Cardiac septum (tissue), 1 donor: ENCODE data around the gene LNX1. TPM values are rescaled to one million over a fixed set of nuclear protein-coding genes. Genes with fewer than 3 reads are reported as not detected.

Experiments used
- DNase-seq: peaks from one replicate; pipeline ENCODE4 v3.0.0-alpha.2; 2020; ENCODE audit warnings: low spot score
- intact Hi-C: fragments of 100-400 bp; cut with DNase I; formaldehyde crosslinking; loops from one replicate; pipeline ENCODE4 v1.14.0; 2022
- total RNA-seq: library from RNA; stranded (reverse); fragmentation: NEBNext Ultra II Directional; extraction: Animal tissue kit (Norgen Biotek cat#: 25700); gene quantifications from one replicate; pipeline ENCODE4 v1.2.1, GENCODE V29; 2021
- donor health status: DM: no; HTN: no; CAD: no.

LNX1 gene
- total RNA-seq, 1 donor from 2014 or later, result 1.8 TPM

DNA sequence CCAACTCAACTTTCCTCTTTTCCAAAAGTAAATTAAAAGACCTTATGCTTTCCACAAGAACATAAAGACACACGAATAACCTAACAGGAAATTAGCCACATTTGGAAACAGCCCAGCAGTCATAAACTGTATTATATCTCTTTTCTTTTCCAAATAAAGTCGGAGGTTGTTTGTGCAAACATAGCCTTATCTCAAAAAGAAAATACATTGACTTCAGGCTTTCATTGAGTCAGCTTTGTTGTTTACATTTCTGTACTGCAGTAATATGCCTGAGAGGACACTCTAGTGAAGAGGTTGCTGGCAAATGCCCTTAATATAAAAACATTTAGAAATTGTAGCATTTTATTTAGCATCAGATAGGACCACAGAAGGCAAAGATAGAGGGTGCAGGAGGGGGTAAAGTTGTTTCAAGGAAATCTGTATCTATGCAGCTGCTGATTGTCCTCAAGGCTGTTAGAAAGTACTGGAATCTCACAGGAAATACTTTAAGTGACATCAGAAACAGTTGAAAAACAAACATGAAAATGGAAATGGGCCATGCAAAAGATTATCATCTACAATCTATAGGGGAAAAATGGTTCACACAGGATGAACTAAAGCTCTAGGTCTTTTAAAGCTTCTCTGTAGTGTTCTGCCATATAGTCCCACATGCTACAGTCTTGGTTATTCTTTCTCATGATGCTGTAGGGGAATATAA, 14.5 kb downstream of the LNX1 start:
- no peak for DNase-seq
- intact Hi-C loops, result no loop called here

DNA sequence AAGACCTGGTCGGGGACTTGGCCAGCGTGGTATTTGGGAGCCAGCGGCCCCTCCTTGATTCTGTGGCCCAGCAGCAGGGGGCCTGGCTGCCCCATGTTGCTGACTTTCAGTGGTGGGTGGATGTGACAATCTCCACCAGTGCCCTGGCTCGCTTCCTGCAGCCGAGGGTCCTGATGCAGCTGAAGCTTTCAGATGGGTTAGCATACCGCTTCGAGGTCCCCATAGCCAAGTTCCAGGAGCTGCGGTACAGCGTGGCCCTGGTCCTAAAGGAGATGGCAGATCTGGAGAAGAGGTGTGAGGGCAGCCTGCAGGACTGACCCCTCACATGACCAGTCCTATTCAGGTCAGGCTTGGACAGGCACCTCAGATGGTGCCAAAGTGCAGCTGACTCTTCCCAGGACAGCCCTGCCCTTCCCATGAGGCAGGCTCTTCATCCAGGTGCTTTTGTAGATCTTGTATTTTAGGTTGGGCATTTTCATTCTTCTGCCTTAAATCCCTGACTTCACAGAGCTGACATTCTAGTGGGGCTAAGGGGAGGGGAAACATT, 15.1 kb downstream of the LNX1 start:
- no peak for DNase-seq
- intact Hi-C loops, result no loop called here

GRCh38 chr4:53575552-53575951, 15.7 kb downstream of the LNX1 start:
- intact Hi-C loops, result no loop called here
- no peak for DNase-seq

- no peak for DNase-seq
- intact Hi-C loops, result no loop called here
Observed at GRCh38 chr4:53574528-53574927, 16.8 kb downstream of the LNX1 start.

DNA sequence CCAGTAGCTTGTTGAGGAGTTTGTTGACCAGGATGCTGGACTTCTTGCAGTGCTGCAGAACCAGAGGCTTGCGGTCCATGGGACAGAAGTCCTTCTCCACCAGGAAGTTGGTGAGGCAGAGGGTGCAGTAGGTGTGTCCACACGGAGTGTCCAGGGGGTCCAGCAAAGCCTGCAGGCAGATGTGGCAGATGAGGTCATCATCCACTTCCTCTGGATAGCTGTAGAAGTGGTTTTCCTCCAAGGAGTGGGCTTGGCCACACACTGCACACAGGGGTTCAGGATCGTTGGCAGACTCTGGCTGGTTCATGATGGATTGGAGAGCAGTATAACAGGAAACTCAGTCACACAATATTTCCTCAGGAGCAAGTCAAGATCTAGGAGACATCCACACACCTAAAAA, 17.6 kb downstream of the LNX1 start:
- no peak for DNase-seq
- intact Hi-C loops, result no loop called here

GRCh38 chr4:53572600-53572994, 18.7 kb downstream of the LNX1 start:
- intact Hi-C loops, result no loop called here
- no peak for DNase-seq

GRCh38 chr4:53571936-53572599, 19.2 kb downstream of the LNX1 start:
- no peak for DNase-seq
- intact Hi-C loops, result no loop called here

DNA sequence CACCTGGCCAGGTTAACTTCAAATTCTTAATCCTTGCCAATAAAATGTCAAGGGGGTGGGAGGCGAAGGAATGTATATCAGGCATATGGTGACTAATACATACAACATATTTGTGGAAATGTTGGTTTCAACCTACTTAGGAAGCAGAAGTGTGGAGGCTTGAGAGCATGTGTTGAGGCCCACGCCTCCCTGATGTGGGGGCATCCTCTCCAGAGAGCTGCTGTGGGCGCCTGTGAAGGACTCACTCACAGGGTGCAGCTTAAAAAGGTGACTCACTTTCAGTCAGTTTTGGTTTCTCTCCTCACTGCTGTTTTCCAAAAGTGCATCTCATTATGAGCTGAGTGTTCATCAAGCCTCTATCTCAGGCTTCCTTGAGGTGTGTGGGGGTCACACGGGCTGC, 27.5 kb downstream of the LNX1 start:
- no peak for DNase-seq
- intact Hi-C loops, result no loop called here

GRCh38 chr4:53562409-53562808, 28.9 kb downstream of the LNX1 start:
- DNase-seq, result no peak
- intact Hi-C loops, result no loop called here

- intact Hi-C loops, result loop anchor here (10.0 kb wide), 1 partner anchor 86 kb away; no protein-coding TSS in a partner anchor
- no peak for DNase-seq
Observed at GRCh38 chr4:53559021-53559620, 32.2 kb downstream of the LNX1 start.

- DNase-seq, result no peak
Observed at GRCh38 chr4:53558065-53558801, 33.1 kb downstream of the LNX1 start.

GRCh38 chr4:53557669-53558064, 33.6 kb downstream of the LNX1 start:
- intact Hi-C loops, result loop anchor here (10.0 kb wide), 1 partner anchor 87 kb away; no protein-coding TSS in a partner anchor
- no peak for DNase-seq

More at GRCh38 chr4:53558065-53558801, 33.1 kb downstream of the LNX1 start:
- intact Hi-C loops, result loop anchor here (10.0 kb wide), 1 partner anchor 87 kb away; no protein-coding TSS in a partner anchor

DNA sequence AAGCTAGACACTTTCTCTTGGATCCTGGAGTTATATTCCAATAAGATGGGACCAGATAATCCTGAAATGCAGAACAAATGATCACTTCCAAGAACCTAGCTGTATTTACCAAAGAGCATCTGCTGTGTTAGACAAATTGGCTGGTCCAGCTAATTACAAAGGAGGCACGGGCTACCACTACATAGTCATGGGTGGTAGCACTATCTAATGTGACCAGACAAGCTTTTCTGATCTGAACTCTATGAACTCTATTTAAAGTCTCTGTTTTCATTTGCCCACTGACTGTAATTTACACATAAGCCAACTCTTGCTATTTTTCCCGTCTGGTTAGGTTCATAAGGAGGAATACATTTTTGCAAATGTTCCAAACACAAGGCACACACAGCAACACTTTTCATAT, 34.6 kb downstream of the LNX1 start:
- DNase-seq, result no peak
- intact Hi-C loops, result loop anchor here (10.0 kb wide), 1 partner anchor 88 kb away; no protein-coding TSS in a partner anchor

- DNase-seq, result no peak
- intact Hi-C loops, result loop anchor here (10.0 kb wide), 1 partner anchor 91 kb away; no protein-coding TSS in a partner anchor
Observed at GRCh38 chr4:53553486-53554210, 37.6 kb downstream of the LNX1 start.

- no peak for DNase-seq
- intact Hi-C loops, result loop anchor here (10.0 kb wide), 1 partner anchor 92 kb away; no protein-coding TSS in a partner anchor
Observed at GRCh38 chr4:53552711-53553110, 38.6 kb downstream of the LNX1 start.

GRCh38 chr4:53551958-53552357, 39.3 kb downstream of the LNX1 start:
- intact Hi-C loops, result loop anchor here (10.0 kb wide), 1 partner anchor 93 kb away; no protein-coding TSS in a partner anchor
- no peak for DNase-seq

DNA sequence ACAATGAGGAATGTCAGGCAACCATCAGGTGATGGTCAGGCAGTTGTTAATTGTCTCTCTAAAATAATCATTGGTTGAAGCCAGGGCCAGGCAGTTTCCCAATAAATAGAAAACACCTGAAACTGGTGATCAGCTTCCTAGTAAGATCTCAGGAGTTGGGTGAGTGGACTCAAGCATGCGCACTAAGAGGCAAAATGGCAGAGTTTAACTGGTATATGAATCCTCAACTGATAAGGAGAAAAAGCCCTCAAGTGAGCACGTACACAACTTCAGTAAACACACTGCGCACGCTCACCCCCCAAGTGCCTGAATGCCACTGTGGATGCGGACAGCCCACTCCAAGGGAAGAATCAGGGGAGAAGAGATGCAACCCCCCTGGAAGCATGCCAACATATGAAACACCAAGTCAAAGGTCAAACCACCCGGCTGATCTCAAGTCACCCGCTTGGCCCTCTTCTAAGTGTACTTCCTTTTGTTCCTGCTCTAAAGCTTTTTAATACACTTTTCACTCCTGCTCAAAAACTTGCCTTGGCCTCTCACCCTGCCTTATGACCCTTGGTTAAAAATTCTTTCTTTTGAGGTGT, 39.9 kb downstream of the LNX1 start:
- intact Hi-C loops, result loop anchor here (10.0 kb wide), 1 partner anchor 93 kb away; no protein-coding TSS in a partner anchor

GRCh38 chr4:53548662-53549061, 42.6 kb downstream of the LNX1 start:
- intact Hi-C loops, result no loop called here
- DNase-seq, result no peak

More for the DNA sequence above, 39.9 kb downstream of the LNX1 start:
- no peak for DNase-seq
